Measurements from ENCODE around the gene NIBAN1.

DNA sequence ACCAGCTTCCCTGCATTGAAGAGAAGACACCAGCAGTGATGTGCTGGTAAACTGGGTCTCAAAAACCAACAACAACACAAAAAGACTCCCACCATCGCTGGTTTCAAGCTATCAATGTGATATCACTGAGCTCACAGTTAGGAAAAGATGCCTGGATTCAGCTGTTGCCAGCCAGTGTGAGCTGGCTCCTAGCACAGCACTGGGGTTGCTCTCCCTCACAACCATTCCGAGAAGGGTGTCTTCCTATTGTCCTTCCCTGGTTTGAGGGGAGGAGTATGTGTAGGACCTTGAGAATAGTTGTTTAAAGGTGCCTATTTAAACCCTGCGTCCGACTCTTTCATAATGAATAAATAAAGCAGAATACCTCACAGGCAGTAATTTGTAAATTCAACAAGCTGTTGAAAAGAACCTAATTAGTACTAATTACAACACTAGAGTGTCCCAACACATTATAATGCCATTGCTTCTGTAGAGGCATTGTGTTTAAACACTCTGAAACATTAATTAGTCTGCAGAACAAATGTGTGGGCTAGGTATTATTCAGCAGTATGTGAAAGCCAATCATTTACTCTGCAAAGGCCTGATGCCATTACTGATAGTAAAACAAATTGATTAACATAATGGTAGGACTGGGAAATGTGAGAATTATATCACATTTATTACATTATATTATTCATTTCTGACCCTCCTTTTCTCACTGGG, 17.2 kb downstream of the NIBAN1 start:
- TF ChIP-seq, protein P1, sequence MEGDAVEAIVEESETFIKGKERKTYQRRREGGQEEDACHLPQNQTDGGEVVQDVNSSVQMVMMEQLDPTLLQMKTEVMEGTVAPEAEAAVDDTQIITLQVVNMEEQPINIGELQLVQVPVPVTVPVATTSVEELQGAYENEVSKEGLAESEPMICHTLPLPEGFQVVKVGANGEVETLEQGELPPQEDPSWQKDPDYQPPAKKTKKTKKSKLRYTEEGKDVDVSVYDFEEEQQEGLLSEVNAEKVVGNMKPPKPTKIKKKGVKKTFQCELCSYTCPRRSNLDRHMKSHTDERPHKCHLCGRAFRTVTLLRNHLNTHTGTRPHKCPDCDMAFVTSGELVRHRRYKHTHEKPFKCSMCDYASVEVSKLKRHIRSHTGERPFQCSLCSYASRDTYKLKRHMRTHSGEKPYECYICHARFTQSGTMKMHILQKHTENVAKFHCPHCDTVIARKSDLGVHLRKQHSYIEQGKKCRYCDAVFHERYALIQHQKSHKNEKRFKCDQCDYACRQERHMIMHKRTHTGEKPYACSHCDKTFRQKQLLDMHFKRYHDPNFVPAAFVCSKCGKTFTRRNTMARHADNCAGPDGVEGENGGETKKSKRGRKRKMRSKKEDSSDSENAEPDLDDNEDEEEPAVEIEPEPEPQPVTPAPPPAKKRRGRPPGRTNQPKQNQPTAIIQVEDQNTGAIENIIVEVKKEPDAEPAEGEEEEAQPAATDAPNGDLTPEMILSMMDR (IDR thresholded peaks at IDR 0.05) = no peak
- TF ChIP-seq, protein P2, sequence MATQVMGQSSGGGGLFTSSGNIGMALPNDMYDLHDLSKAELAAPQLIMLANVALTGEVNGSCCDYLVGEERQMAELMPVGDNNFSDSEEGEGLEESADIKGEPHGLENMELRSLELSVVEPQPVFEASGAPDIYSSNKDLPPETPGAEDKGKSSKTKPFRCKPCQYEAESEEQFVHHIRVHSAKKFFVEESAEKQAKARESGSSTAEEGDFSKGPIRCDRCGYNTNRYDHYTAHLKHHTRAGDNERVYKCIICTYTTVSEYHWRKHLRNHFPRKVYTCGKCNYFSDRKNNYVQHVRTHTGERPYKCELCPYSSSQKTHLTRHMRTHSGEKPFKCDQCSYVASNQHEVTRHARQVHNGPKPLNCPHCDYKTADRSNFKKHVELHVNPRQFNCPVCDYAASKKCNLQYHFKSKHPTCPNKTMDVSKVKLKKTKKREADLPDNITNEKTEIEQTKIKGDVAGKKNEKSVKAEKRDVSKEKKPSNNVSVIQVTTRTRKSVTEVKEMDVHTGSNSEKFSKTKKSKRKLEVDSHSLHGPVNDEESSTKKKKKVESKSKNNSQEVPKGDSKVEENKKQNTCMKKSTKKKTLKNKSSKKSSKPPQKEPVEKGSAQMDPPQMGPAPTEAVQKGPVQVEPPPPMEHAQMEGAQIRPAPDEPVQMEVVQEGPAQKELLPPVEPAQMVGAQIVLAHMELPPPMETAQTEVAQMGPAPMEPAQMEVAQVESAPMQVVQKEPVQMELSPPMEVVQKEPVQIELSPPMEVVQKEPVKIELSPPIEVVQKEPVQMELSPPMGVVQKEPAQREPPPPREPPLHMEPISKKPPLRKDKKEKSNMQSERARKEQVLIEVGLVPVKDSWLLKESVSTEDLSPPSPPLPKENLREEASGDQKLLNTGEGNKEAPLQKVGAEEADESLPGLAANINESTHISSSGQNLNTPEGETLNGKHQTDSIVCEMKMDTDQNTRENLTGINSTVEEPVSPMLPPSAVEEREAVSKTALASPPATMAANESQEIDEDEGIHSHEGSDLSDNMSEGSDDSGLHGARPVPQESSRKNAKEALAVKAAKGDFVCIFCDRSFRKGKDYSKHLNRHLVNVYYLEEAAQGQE (IDR thresholded peaks at IDR 0.05; ENCODE audit: insufficient read depth in 1 of 2, low read depth in 2 of 2, low read length in 1 of 2) = no peak
- TF ChIP-seq SIN3A (IDR thresholded peaks at IDR 0.05; ENCODE audit: borderline replicate concordance, insufficient read depth, low read depth, low read length) (no peak), POLR2AphosphoS5 (IDR thresholded peaks at IDR 0.05; ENCODE audit: low read depth, low read length) (no peak), TCF7L2 (IDR thresholded peaks at IDR 0.05; ENCODE audit: low read depth, low read length) (no peak)

All from Panc1 (cell line).